ENCODE results near the gene TGFBR1.
A peak's percentile ranks its signal among the peaks of the same experiment; 100 is the strongest.

Gene TGFBR1

DNA sequence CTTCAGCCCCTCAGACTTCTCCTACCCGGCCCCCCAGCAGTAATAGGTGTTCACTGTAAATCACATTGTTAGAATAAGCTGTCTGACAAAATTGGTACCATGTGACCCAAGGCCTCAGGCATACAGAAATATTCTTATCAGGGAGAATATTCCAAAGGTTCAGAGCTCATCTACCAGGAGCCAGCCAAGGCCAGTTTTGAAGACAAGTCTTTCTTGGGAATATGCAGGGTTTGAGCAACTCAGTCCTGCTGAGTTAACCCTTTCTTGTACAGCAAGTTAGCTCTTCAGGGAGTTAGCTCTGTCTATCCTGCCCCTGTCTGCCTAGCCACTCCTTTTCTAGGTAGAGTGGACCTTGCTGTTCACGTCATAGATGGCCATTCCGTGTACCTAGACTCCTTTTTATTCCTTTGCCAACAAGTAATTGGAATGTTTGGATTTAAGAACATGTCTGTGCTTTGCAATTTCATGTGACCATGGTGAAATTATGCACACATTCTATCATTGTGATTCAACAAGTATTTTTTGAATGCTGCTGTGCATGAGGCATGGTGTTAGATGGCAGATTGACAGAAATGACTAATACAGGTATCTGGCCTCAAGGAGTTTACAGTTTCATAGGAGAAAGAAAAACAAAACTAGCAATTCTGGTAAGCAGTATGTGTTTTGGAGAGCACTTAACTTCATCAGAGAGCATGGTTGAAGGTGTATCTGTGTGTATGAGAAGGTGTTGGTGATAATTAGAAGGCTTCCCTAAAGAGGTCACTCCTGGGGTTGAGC, 22.6 kb downstream of the TGFBR1 start:
- Mint-ChIP-seq H3K36me3 (ENCODE audit: low read depth) (peaks cover 62% of the 10 kb centered on the region), H3K4me1 (ENCODE audit: low read depth) (peaks cover 65% of the 10 kb centered on the region), H3K9me3 (no peaks in the 10 kb centered on the region), H3K27me3 (ENCODE audit: low read depth) (no peaks in the 10 kb centered on the region), H3K27ac (peak overlapping the region; percentile 5), H3K4me3 (no peak overlapping the region)

DNA sequence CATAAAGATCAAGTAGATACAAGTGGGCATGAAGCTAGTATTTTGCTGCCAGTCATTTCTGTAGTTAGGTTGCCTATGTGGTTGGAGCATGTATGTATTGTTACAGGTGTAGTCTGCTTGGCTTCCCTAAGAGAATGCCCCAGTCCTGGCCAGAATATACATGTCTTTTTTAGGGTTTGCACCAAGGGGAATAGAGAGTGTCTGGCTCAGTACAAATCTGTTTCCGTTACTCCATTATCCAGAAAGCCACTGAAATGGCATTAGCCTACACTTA, 23.2 kb downstream of the TGFBR1 start:
- Mint-ChIP-seq H3K36me3 (ENCODE audit: low read depth) (peaks cover 64% of the 10 kb centered on the region), H3K4me1 (ENCODE audit: low read depth) (peaks cover 66% of the 10 kb centered on the region)

DNA sequence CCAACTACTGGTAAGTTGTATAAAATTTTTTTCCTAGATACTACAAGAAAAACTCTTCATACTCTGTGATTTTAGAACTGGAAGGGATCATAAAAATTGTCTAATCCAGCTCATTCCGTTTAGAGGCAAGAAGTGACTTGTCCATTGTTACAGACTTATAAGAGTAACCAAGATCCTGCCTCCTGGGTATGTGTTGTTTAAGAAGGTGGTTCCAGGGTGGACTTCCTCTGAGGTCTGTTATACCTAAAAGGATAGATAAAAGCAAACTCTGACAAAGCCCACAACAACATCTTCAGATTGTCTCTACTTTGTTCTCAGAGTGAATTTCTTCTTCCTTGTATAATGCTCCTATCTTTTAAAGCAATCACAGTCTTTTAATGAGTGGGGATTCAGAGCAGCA, 24.2 kb downstream of the TGFBR1 start:
- Mint-ChIP-seq H3K27me3 (ENCODE audit: low read depth) (no peaks in the 10 kb centered on the region), H3K4me1 (ENCODE audit: low read depth) (peaks cover 66% of the 10 kb centered on the region), H3K27ac (peak overlapping the region; percentile 52), H3K36me3 (ENCODE audit: low read depth) (peaks cover 64% of the 10 kb centered on the region), H3K4me3 (no peak overlapping the region), H3K9me3 (no peaks in the 10 kb centered on the region)

More for the DNA sequence above, 23.2 kb downstream of the TGFBR1 start:
- Mint-ChIP-seq H3K4me3 (no peak overlapping the region), H3K9me3 (no peaks in the 10 kb centered on the region), H3K27ac (peak overlapping the region; percentile 5), H3K27me3 (ENCODE audit: low read depth) (no peaks in the 10 kb centered on the region)

DNA sequence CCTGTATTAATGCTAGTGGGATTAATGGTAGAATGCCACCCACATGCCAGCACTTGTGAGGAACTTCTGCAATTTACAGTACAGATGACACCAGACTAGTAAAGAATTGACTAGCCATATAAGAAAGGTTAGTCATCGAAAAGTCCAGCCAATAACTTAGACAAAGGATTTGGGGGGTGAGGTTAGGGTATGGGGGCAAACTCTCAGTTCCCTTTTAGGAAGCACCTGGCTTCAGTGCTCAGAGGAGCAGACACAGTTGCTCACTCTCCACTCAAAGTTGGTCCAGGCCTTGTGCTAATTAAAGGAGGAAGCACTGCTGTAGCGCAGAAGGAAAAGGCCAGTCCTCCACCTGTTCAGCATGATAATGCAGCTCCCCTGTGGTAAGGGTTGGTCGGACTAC, 25.2 kb downstream of the TGFBR1 start:
- H3K27me3 Mint-ChIP-seq (ENCODE audit: low read depth) = no peaks in the 10 kb centered on the region
- H3K4me1 Mint-ChIP-seq (ENCODE audit: low read depth) = peaks cover 67% of the 10 kb centered on the region
- no peaks in the 10 kb centered on the region for H3K9me3 Mint-ChIP-seq
- H3K36me3 Mint-ChIP-seq (ENCODE audit: low read depth) = peaks cover 61% of the 10 kb centered on the region
- no peak overlapping the region for H3K27ac Mint-ChIP-seq
- no peak overlapping the region for H3K4me3 Mint-ChIP-seq

DNA sequence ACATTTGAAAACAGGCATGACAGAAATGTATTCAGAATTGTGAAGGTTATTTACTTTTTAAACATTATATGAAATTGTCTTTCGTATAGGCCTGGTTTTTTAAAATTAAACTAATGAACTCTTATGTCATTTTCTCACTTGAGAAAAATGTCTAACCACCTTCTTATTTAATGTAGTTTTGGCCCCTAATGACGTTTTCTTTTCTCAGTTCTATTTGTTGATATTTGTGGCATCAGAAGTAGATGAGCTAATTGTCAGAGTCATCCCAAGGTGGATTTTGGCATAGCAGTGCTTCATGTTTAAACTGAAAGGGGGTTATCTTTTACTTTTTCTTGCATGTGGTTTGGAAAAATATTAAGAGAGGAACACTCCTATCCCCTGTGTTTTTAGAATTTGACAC, 28.2 kb downstream of the TGFBR1 start:
- H3K36me3 Mint-ChIP-seq (ENCODE audit: low read depth) = peaks cover 59% of the 10 kb centered on the region
- H3K9me3 Mint-ChIP-seq = no peaks in the 10 kb centered on the region
- H3K27ac Mint-ChIP-seq = no peak overlapping the region
- no peaks in the 10 kb centered on the region for H3K27me3 Mint-ChIP-seq (ENCODE audit: low read depth)
- peaks cover 68% of the 10 kb centered on the region for H3K4me1 Mint-ChIP-seq (ENCODE audit: low read depth)
- no peak overlapping the region for H3K4me3 Mint-ChIP-seq

DNA sequence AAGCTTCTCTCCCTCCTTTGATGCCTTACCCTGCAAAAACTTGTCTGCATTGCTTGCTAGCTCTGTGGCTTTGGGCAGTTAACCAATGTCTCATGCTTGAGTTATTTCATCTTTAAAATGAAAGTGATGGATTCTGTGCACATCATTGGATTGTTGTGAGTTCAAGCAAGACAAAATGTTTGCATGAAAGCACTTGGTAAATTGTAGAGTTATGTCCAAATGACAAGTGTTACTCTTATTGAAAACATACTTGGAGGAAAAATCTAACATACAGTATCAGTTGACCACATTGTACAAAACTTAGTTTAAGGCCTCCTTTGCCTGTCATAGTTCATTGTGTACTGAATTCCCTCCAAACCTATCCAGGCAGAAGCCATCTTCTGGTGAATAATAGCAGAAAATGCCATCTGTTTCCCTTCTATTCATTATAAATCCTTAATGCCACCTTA, 30.0 kb downstream of the TGFBR1 start:
- Mint-ChIP-seq H3K36me3 (ENCODE audit: low read depth) (peaks cover 65% of the 10 kb centered on the region), H3K4me1 (ENCODE audit: low read depth) (peaks cover 63% of the 10 kb centered on the region)

DNA sequence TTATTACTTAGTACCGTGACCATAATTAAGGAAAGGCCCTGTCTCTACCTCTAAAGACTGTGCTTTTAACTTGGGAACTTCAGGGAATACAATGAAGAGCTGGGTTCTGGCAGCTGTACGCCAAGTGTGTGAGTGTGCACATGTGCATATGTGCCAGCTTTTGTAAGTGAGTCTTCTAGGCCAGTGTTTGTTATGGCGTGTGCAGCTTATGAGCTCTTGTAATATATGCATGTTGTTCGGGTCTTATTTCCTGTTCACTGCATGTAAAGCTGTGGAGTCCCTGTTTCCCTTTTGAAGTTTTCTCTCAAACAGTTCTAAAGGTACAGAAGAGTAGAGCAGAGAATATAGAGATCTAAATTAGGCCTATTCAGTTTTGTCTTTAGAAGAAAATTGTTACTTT, 30.5 kb downstream of the TGFBR1 start:
- peaks cover 59% of the 10 kb centered on the region for H3K4me1 Mint-ChIP-seq (ENCODE audit: low read depth)

More for the DNA sequence above, 30.0 kb downstream of the TGFBR1 start:
- H3K27ac Mint-ChIP-seq = peak overlapping the region; percentile 64
- no peaks in the 10 kb centered on the region for H3K9me3 Mint-ChIP-seq
- H3K4me3 Mint-ChIP-seq = peak overlapping the region; percentile 36
- no peaks in the 10 kb centered on the region for H3K27me3 Mint-ChIP-seq (ENCODE audit: low read depth)

DNA sequence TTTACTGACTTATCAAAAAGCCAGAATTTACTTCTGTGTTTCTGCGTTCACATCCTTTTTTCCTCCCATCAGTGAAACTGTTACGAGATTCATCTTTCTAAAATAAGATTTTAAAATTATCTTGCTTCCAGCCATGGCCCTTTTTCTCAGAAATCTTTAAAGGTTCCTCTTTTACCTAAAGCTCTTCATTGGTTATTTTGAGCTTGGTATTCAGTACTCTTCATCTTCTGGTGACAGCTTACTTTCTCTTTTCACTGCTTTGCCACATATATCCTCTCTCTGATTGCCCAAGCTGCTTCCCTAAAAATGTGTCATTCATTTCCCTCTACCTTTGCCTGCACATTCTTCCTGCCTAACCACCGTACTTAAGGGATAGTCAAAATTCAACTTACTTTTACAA, 32.3 kb downstream of the TGFBR1 start:
- H3K4me3 Mint-ChIP-seq = no peak overlapping the region

More for the DNA sequence above, 30.5 kb downstream of the TGFBR1 start:
- Mint-ChIP-seq H3K36me3 (ENCODE audit: low read depth) (peaks cover 62% of the 10 kb centered on the region), H3K27me3 (ENCODE audit: low read depth) (no peaks in the 10 kb centered on the region), H3K27ac (peak overlapping the region; percentile 64), H3K9me3 (no peaks in the 10 kb centered on the region), H3K4me3 (peak overlapping the region; percentile 26)

DNA sequence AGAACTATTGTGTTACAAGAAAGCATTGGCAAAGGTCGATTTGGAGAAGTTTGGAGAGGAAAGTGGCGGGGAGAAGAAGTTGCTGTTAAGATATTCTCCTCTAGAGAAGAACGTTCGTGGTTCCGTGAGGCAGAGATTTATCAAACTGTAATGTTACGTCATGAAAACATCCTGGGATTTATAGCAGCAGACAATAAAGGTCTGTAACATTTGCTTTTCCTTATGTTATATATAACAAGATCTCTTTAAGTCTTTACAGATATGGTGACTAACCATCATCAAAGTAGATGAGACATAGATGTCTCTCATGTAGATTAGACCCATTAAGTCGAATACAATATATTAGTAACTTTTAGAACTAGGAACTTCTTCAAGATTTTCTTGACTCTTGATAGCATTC, 33.0 kb downstream of the TGFBR1 start:
- peaks cover 62% of the 10 kb centered on the region for H3K36me3 Mint-ChIP-seq (ENCODE audit: low read depth)
- H3K9me3 Mint-ChIP-seq = no peaks in the 10 kb centered on the region
- no peak overlapping the region for H3K4me3 Mint-ChIP-seq
- H3K27me3 Mint-ChIP-seq (ENCODE audit: low read depth) = no peaks in the 10 kb centered on the region
- H3K4me1 Mint-ChIP-seq (ENCODE audit: low read depth) = peaks cover 59% of the 10 kb centered on the region
- H3K27ac Mint-ChIP-seq = peak overlapping the region; percentile 50

More for the DNA sequence above, 32.3 kb downstream of the TGFBR1 start:
- H3K27ac Mint-ChIP-seq = peak overlapping the region; percentile 22
- H3K9me3 Mint-ChIP-seq = no peaks in the 10 kb centered on the region
- no peaks in the 10 kb centered on the region for H3K27me3 Mint-ChIP-seq (ENCODE audit: low read depth)
- peaks cover 61% of the 10 kb centered on the region for H3K4me1 Mint-ChIP-seq (ENCODE audit: low read depth)
- peaks cover 59% of the 10 kb centered on the region for H3K36me3 Mint-ChIP-seq (ENCODE audit: low read depth)

DNA sequence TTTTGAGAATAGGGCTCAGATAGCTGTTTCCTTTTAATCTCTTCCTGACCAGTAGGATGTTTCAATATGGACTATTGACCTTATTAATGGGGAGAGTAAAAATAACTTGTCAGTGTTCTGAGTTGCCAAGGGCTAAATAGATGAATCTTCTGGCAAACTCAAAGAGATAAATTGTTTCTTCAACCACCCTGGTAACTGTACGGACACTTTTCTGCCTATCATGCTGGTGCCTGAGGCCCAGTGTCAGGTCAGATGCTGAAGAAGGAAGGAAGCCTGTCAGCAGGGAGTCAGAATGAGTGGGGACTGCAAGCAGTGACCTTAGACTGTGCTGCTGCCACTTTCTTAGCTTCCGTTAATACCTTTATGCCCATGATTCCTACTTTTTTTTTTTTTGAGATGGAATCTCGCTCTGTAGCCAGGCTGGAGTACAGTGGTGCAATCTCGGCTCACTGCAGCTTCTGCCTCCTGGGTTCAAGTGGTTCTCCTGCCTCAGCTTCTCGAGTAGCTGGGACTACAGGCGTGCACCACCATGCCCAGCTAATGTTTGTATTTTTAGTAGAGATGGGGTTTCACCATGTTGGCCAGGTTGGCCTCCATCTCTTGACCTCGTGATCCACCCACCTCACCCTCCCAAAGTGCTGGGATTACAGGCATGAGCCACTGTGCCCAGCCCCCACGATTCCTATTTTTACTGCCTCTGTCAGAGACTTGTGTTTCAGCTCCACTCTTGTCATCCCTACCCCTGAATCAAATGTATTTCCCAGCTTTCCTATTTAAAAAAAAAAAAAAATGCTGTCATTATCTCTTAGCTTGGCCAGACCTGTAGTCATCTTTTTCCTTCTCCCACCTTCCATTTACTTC, 33.7 kb downstream of the TGFBR1 start:
- H3K27me3 Mint-ChIP-seq (ENCODE audit: low read depth) = no peaks in the 10 kb centered on the region
- H3K9me3 Mint-ChIP-seq = no peaks in the 10 kb centered on the region
- no peak overlapping the region for H3K27ac Mint-ChIP-seq
- no peak overlapping the region for H3K4me3 Mint-ChIP-seq
- peaks cover 60% of the 10 kb centered on the region for H3K36me3 Mint-ChIP-seq (ENCODE audit: low read depth)
- H3K4me1 Mint-ChIP-seq (ENCODE audit: low read depth) = peaks cover 56% of the 10 kb centered on the region

DNA sequence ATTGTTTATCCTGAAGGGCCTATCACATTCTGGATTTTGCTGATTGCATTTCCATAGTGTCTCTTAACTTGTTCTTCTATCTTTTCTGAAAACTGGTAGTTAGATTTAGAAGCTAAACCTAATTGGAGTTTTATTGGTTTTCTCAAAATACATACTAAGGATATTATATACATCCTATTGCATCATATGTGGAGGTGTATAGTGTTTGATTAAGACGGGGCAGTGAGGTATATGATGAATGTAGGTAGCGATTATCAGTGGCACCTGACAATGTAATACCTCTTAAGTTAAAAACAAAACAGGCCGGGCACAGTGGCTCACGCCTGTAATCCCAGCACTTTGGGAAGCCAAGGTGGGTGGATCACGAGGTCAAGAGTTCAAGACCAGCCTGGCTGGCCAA, 35.0 kb downstream of the TGFBR1 start:
- peaks cover 60% of the 10 kb centered on the region for H3K36me3 Mint-ChIP-seq (ENCODE audit: low read depth)
- no peaks in the 10 kb centered on the region for H3K9me3 Mint-ChIP-seq
- H3K4me3 Mint-ChIP-seq = no peak overlapping the region
- H3K27me3 Mint-ChIP-seq (ENCODE audit: low read depth) = no peaks in the 10 kb centered on the region
- no peak overlapping the region for H3K27ac Mint-ChIP-seq
- peaks cover 52% of the 10 kb centered on the region for H3K4me1 Mint-ChIP-seq (ENCODE audit: low read depth)

DNA sequence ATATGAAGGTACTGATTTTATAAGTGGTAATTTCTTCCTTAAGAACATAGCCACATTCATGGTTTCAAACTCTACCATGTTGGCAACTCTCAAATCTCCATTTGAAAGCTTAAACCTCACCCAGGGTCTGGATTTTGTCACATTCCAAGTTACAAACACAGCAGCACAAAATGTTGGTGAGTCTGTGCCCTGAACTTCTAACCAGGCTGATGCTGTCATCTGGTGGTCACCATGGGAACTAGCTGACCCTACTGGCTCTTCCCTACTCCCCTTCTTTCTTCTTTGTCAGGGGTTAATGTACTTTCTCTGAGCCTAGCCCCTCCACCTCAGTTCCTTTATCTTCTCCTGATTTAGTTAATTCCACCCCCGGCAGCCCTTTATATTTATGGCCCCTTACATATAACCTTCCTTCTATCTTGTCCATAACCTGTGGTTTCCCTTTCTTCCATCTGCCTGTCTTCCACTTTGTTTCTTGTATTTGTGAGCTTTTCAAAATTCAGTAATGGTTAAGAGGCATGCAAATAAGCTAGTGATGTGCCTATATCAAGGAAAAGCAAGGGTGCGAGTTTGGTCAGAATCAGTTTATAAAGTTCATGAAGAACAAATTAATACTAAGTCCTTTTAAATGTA, 35.9 kb downstream of the TGFBR1 start:
- Mint-ChIP-seq H3K4me3 (peak overlapping the region; percentile 11), H3K36me3 (ENCODE audit: low read depth) (peaks cover 67% of the 10 kb centered on the region), H3K27ac (peak overlapping the region; percentile 23), H3K9me3 (no peaks in the 10 kb centered on the region), H3K27me3 (ENCODE audit: low read depth) (no peaks in the 10 kb centered on the region), H3K4me1 (ENCODE audit: low read depth) (peaks cover 50% of the 10 kb centered on the region)

DNA sequence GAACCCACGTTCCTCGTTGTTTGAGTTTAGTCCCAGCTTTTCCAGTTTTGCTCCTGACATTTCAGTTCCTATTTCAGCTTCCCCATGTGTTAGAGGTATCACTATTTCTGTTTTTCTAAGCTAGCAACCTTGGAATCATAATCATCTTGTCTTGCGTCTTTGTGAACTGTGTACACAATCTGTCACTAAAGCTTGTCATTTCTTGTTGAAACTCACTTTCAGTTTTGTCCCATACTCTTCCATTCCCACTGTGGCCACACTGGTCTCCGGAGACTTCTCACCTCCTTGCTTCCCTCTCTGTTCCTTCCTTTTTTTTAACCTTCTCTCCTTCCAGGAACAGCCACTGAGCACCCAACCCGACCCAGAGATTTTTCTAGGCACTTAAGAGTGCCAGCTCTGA, 36.9 kb downstream of the TGFBR1 start:
- H3K4me1 Mint-ChIP-seq (ENCODE audit: low read depth) = peaks cover 45% of the 10 kb centered on the region
- H3K4me3 Mint-ChIP-seq = no peak overlapping the region
- no peaks in the 10 kb centered on the region for H3K27me3 Mint-ChIP-seq (ENCODE audit: low read depth)
- H3K27ac Mint-ChIP-seq = no peak overlapping the region
- no peaks in the 10 kb centered on the region for H3K9me3 Mint-ChIP-seq
- H3K36me3 Mint-ChIP-seq (ENCODE audit: low read depth) = peaks cover 69% of the 10 kb centered on the region

DNA sequence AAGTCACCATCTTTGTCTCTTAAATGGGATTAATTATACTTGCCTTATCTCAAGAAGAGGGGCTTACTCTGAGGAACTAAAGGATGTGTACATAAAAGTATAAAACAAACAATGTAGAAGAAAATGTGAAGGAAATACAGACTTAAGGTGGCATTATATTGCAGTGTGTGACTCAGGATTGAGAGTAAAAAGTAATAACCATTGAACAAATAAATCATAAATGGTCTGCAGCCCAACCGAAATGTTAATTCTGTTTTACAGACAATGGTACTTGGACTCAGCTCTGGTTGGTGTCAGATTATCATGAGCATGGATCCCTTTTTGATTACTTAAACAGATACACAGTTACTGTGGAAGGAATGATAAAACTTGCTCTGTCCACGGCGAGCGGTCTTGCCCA, 37.4 kb downstream of the TGFBR1 start:
- Mint-ChIP-seq H3K36me3 (ENCODE audit: low read depth) (peaks cover 72% of the 10 kb centered on the region), H3K9me3 (no peaks in the 10 kb centered on the region), H3K4me1 (ENCODE audit: low read depth) (peaks cover 44% of the 10 kb centered on the region), H3K27ac (no peak overlapping the region), H3K27me3 (ENCODE audit: low read depth) (no peaks in the 10 kb centered on the region), H3K4me3 (no peak overlapping the region)
